ENCODE data around the gene MRGPRG. TPM values are rescaled to one million over a fixed set of nuclear protein-coding genes. Genes with fewer than 3 reads are reported as not detected.

The MRGPRG gene
- total and polyA plus RNA-seq, 5 experiments from 2014 or later: not detected

GRCh38 chr11:3222941-3223915 is 4.6 kb upstream of the MRGPRG start:
- ATAC-seq (peak; percentile 51 to 52), DNase-seq (peak in 4 of 10 donors; percentile 9 to 61 (median 17))
- Mint-ChIP-seq H3K4me3 (peak overlapping the region in 8 of 10 donors; percentile 9 to 58 (median 46)), H3K27me3 (peaks cover 0 to 32% (median 13%) of the 10 kb centered on the region in 5 donors), H3K4me1 (peaks cover 0 to 13% (median 8%) of the 10 kb centered on the region in 4 donors), H3K36me3 (no peaks in the 10 kb centered on the region), H3K27ac (peak overlapping the region in 2 of 10 donors; percentile 7 to 67), H3K9me3 (no peaks in the 10 kb centered on the region)
- POLR2A ChIA-PET: interaction anchor here (1.0 kb wide), 1 partner anchor 9 kb away, joined by 3 read pairs; the partner anchor contains the start of gene MRGPRE

GRCh38 chr11:3222003-3222855 is 3.6 kb upstream of the MRGPRG start:
- Mint-ChIP-seq H3K4me3 (peak overlapping the region in 5 of 10 donors; percentile 36 to 58 (median 45)), H3K4me1 (peaks cover under 1 to 15% (median 8%) of the 10 kb centered on the region in 4 donors), H3K27ac (no peak overlapping the region), H3K36me3 (no peaks in the 10 kb centered on the region), H3K27me3 (peaks cover 0 to 32% (median 13%) of the 10 kb centered on the region in 5 donors), H3K9me3 (no peaks in the 10 kb centered on the region)
- no peak for ATAC-seq
- POLR2A ChIA-PET: no interaction called here
- DNase-seq: peak in 1 of 10 donors; percentile 57

- POLR2A ChIA-PET: no interaction called here
- no peaks in the 10 kb centered on the region for H3K9me3 Mint-ChIP-seq
- H3K4me1 Mint-ChIP-seq: peaks cover 4 to 22% (median 12%) of the 10 kb centered on the region in 4 donors
- ATAC-seq: no peak
- H3K4me3 Mint-ChIP-seq: no peak overlapping the region
- H3K27ac Mint-ChIP-seq: no peak overlapping the region
- DNase-seq: peak in 1 of 10 donors; percentile 53
- H3K36me3 Mint-ChIP-seq: no peaks in the 10 kb centered on the region
- peaks cover 0 to 39% (median 17%) of the 10 kb centered on the region in 5 donors for H3K27me3 Mint-ChIP-seq
Measured at GRCh38 chr11:3221408-3222002, 2.9 kb upstream of the MRGPRG start.

- peaks cover 4 to 22% (median 12%) of the 10 kb centered on the region in 4 donors for H3K4me1 Mint-ChIP-seq
- ATAC-seq (no peak), DNase-seq (peak in 1 of 10 donors; percentile 53)
- H3K27ac Mint-ChIP-seq: no peak overlapping the region
- H3K9me3 Mint-ChIP-seq: no peaks in the 10 kb centered on the region
- H3K36me3 Mint-ChIP-seq: no peaks in the 10 kb centered on the region
- peaks cover 0 to 38% (median 15%) of the 10 kb centered on the region in 5 donors for H3K27me3 Mint-ChIP-seq
- no peak overlapping the region for H3K4me3 Mint-ChIP-seq
- POLR2A ChIA-PET: no interaction called here
Measured at GRCh38 chr11:3220521-3221407, 2.2 kb upstream of the MRGPRG start.

GRCh38 chr11:3220101-3220500 is 1.5 kb upstream of the MRGPRG start:
- POLR2A ChIA-PET: no interaction called here
- DNase-seq: peak in 1 of 10 donors; percentile 41
- Mint-ChIP-seq H3K9me3 (no peaks in the 10 kb centered on the region), H3K36me3 (no peaks in the 10 kb centered on the region), H3K4me3 (no peak overlapping the region), H3K27ac (no peak overlapping the region), H3K27me3 (peaks cover 0 to 41% (median 17%) of the 10 kb centered on the region in 5 donors), H3K4me1 (peaks cover 4 to 22% (median 12%) of the 10 kb centered on the region in 4 donors)
- ATAC-seq: no peak

- Mint-ChIP-seq H3K27ac (peak overlapping the region in 1 of 10 donors; percentile 72), H3K36me3 (no peaks in the 10 kb centered on the region), H3K27me3 (peaks cover 0 to 47% (median 19%) of the 10 kb centered on the region in 5 donors), H3K4me3 (no peak overlapping the region), H3K9me3 (no peaks in the 10 kb centered on the region), H3K4me1 (peaks cover 4 to 22% (median 12%) of the 10 kb centered on the region in 4 donors)
- POLR2A ChIA-PET: no interaction called here
- peak in 1 of 10 donors; percentile 60 for DNase-seq
- no peak for ATAC-seq
Measured at GRCh38 chr11:3219281-3219892, 774 bp upstream of the MRGPRG start.

GRCh38 chr11:3217818-3218482 is 663 bp downstream of the MRGPRG start:
- H3K9me3 Mint-ChIP-seq: no peaks in the 10 kb centered on the region
- no peak overlapping the region for H3K27ac Mint-ChIP-seq
- no peaks in the 10 kb centered on the region for H3K36me3 Mint-ChIP-seq
- peaks cover under 1 to 16% (median 12%) of the 10 kb centered on the region in 4 donors for H3K4me1 Mint-ChIP-seq
- ATAC-seq (no peak), DNase-seq (peak in 1 of 10 donors; percentile 46)
- no peak overlapping the region for H3K4me3 Mint-ChIP-seq
- POLR2A ChIA-PET: no interaction called here
- peaks cover 0 to 42% (median 10%) of the 10 kb centered on the region in 5 donors for H3K27me3 Mint-ChIP-seq

- peaks cover 0 to 6% (median 5%) of the 10 kb centered on the region in 3 donors for H3K36me3 Mint-ChIP-seq
- H3K4me3 Mint-ChIP-seq: no peak overlapping the region
- H3K27me3 Mint-ChIP-seq: peaks cover 5 to 34% (median 7%) of the 10 kb centered on the region in 5 donors
- DNase-seq (no peak), ATAC-seq (no peak)
- no peak overlapping the region for H3K27ac Mint-ChIP-seq
- H3K9me3 Mint-ChIP-seq: peaks cover 2 to 11% (median 8%) of the 10 kb centered on the region in 9 donors
- peaks cover 0 to 12% (median 7%) of the 10 kb centered on the region in 4 donors for H3K4me1 Mint-ChIP-seq
- POLR2A ChIA-PET: no interaction called here
Measured at GRCh38 chr11:3216027-3216525, 2.5 kb downstream of the MRGPRG start.

- H3K4me3 Mint-ChIP-seq: no peak overlapping the region
- no peak overlapping the region for H3K27ac Mint-ChIP-seq
Measured at GRCh38 chr11:3215346-3216026, 3.1 kb downstream of the MRGPRG start.

GRCh38 chr11:3214420-3214699 is 4.3 kb downstream of the MRGPRG start:
- peak in 1 of 10 donors; percentile 8 for DNase-seq
- H3K36me3 Mint-ChIP-seq: peaks cover 0 to 8% (median 5%) of the 10 kb centered on the region in 3 donors
- no peak overlapping the region for H3K4me3 Mint-ChIP-seq
- POLR2A ChIA-PET: no interaction called here
- H3K27me3 Mint-ChIP-seq: peaks cover 2 to 34% (median 7%) of the 10 kb centered on the region in 5 donors
- peaks cover 4 to 17% (median 12%) of the 10 kb centered on the region in 9 donors for H3K9me3 Mint-ChIP-seq
- ATAC-seq: no peak
- H3K4me1 Mint-ChIP-seq: peaks cover 0 to 12% (median 8%) of the 10 kb centered on the region in 4 donors
- no peak overlapping the region for H3K27ac Mint-ChIP-seq

More at GRCh38 chr11:3215346-3216026, 3.1 kb downstream of the MRGPRG start:
- POLR2A ChIA-PET: no interaction called here
- Mint-ChIP-seq H3K36me3 (peaks cover 0 to 8% (median 5%) of the 10 kb centered on the region in 3 donors), H3K9me3 (peaks cover 4 to 17% (median 12%) of the 10 kb centered on the region in 9 donors), H3K27me3 (peaks cover 5 to 34% (median 7%) of the 10 kb centered on the region in 5 donors), H3K4me1 (peaks cover 0 to 12% (median 7%) of the 10 kb centered on the region in 4 donors)
- no peak for ATAC-seq
- DNase-seq: peak in 1 of 10 donors; percentile 46
